AG08395 (cell line): ENCODE data around the gene CNR1.

Experiments
- DNase-seq: peaks from one replicate; pipeline ENCODE4 v3.0.0; 2012; ENCODE audit warnings: mixed read lengths, low spot score

The CNR1 gene

DNA sequence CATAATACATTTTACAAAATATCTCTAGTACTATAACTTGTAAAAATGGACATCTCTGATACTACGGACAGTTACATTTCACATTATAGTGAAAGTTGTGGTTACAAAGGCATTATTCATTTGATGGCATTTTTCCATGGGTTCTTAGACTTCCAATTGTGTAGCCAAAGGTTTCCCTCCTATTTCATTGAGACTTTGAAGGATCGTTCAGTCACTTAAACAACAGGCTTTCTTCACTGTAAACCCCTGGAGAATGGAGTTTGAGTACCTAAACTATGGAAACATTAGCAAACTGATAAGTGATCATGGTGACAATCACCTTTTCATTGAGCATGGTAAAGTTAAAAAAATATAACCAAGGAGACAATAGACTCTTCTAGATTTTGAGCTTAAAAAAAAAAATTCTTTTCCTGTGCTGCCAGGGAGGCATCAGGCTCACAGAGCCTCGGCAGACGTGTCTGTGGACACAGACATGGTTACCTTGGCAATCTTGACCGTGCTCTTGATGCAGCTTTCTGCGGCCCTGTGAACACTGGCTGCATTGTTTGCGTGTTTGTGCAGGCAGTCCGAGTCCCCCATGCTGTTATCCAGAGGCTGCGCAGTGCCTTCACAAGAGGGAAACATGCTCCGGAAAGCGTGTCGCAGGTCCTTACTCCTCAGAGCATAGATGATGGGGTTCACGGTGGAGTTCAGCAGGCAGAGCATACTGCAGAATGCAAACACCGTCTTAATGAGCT lies 22.6 kb downstream of the CNR1 start:
- DNase-seq: no peak

DNA sequence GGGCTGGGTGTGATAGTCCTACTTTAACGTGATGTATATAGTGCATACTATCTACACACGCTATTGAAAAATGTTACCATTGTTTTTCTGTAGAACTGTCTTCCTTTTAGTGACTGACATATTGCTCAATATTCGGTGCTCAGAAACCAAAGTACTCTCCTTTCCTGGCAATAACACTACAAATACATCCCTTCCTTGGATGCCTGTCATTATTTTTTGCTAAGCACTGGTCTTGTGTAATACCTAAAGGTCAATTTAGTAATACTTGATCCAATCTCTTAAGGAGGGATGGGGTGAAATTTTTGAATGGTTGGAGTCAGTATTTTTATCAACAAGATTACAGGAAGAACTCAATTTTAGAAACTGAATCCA lies 23.9 kb downstream of the CNR1 start:
- no peak for DNase-seq

DNA sequence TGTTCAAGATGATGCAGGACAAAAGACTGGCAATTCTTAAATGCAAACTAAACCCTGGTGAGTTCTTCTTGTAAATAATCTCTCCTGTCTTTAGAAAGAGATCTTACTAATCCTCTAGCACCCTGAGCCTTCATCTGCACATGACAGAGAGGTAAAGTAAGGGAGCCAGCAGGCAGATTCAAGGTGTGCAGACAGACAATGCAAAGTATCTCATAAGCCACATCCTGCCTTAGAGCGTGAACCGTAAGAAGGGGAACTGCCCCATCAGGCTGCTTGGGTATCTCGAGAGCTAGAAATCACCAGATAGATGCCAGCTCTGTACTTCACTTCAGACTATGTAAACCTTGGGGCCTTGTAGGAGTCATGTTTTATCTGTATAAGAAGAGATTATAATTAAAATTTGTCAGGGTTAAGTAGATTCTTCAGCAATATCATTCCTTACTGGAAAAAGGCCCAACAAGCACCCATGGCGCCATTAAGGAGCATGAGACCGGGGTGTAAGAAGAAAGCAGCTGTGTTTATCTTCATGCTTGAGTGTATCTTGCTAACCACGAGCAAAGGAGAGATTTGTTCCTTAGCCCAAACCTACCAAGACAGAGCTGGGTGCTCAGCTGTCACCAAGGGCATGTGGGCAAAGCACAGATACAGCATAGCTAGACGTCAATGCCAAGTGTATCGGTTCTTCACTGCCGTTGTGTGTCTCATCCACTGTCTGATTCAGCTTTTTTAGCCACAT lies 24.4 kb downstream of the CNR1 start:
- no peak for DNase-seq

DNA sequence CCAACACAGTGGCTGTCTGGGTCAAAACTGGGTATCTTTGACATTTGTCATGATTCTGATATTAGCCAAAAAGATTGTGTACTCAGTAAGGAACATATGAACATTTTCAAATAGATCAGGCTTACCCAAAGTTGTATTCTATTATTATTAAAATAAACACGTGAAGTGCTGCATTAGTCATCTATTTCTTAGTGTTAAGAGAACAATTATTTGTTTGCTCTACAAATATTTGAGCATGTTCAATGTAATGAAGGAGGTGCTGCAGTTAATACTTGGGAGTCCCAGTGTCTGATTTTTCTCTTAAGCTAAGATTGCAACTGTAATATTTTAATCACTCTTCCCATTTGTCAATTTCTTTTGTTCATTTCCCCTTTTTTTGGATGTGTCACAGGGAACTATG lies 28.2 kb downstream of the CNR1 start:
- DNase-seq: no peak

DNA sequence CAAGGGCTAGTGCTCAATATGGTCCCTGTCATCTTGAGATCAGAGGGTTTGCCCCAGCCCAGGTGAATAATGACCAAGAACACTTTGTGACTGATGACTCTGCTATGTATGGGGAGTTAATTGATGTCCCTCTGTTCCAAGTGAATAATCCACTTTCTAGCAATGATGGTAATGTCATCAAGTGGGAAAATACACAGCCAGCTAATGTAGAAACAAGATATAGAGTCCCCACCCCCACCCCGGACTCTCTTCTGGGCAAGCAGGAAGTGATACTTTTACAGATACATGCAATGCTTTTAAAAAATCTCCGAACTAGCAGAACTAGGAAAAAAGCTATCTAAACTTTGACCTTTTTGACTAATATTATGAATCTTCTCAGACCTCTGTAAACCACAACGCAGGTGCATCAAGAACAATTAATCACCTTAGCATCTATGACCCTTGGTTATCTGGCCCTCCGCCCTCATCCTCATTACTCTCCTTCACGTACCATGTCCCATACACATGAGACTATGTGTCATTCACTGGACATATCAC lies 30.5 kb downstream of the CNR1 start:
- DNase-seq: no peak

DNA sequence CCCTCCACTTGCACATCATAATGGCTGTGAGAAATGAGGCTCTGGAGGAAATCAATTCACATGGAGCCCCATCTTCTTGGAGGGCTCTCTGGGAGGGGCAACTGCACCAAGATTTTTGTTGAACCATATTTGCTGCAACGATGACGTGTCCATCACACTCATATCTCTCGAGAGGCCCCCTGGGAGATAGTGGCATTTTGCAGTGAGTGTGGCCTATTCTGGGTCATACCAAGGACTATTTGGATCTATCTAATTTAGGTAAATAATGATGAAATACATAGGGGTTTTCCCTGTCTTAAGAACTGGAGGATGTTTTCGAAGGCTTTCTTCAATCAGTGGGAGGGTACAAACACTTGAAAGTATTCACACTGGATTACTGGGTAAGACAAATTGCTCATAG lies 31.6 kb downstream of the CNR1 start:
- no peak for DNase-seq

DNA sequence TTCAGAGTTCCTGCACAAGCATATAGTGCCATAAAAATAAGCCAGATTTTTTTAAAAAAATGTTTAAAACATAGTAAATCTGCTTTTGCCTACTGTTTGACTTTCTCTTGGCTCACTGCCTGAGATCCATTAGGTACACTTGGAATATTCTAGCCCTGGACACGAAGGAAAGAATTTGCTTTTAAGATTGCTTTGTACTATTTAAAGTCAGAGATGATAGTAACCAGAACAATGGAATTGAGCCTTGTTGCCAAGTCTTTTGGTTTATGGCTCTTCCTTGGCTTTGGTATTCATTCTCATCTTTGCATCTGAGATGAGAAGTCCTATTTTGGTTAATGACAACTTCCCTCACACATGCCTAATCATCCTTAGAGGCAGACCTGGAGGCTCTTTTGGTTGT lies 32.4 kb downstream of the CNR1 start:
- DNase-seq: no peak

DNA sequence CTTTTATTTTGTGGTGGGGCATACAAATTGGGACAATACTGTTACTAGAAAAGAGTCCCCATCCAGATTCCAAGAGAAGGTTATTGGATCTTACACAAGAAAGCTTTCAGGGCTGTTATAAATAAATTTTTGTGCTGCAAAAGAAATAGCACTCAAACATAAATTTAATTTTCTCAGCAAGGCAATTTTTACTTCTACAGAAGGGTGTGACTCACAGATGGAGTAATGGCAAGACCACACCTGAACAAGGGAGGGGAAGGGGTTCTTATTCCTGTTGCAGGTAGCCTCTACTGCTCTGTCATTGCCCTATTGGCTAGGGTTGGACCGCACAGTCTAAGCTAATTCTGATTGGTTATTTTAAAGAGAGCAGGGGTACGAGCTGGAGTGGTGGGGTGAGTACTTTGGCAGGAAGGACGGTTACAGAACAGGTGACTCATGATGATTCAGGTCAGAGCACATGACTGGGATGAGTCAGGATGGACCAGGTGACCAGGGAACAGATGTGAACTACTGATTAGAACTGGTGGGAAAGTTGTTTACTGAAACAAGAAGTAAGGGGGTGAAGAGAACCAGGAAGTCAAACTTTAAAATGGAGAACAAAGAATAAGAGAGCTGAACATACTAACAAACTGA lies 41.1 kb downstream of the CNR1 start:
- DNase-seq: no peak

DNA sequence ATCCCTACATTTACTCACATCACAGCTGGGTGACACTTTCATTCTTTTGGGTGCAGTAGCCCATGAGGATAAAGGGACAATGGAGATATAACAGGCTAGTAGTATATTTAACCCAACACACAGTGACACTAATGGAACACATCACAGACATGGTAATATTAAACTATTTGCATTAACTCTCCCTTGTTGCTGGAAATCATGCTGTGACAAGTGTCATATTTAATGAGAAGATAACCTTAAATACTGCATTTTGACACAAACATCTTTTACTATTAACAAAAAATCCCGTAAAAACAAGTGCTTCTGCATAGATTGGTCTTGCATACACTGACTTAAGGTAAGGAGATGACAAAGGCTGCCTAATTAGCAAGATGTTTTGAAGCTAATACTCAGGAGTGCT lies 45.5 kb downstream of the CNR1 start:
- DNase-seq: no peak

DNA sequence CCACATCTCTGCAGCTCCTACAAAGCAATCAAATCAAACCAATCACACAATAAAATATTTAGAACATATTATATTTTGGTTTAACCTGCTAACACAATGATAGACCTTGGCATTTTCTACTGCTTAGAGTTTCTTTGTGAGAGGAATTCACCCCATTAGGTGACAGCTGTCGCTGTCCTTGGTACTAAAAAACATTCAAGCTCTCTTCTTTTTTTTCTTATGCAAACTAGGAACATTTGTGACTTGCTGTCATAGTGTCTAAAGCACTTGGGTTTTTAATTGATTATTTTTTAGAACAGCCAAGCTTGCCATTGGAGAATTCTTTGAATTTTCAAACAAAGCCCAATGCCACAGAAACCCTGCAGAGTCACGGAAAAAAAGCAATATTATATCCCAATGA lies 46.4 kb downstream of the CNR1 start:
- no peak for DNase-seq

DNA sequence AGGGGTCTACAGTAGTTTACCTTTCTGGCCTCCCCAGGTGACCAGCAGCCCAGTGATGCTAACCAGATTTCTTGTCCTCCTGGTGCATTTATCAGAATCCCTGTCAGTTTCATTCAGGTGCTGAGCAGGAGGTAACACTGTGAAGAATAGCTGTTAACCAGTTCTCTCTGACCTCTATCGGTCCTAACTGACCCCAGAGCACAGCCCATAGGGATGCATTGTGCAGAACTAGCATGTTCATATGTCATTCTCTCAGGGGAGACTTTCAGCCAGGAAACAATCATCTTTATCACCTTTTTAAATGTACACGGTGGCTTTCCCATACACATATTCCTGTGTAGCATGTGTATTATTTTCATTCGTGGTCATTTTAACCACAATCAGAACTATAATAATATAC lies 49.9 kb downstream of the CNR1 start:
- DNase-seq: no peak

DNA sequence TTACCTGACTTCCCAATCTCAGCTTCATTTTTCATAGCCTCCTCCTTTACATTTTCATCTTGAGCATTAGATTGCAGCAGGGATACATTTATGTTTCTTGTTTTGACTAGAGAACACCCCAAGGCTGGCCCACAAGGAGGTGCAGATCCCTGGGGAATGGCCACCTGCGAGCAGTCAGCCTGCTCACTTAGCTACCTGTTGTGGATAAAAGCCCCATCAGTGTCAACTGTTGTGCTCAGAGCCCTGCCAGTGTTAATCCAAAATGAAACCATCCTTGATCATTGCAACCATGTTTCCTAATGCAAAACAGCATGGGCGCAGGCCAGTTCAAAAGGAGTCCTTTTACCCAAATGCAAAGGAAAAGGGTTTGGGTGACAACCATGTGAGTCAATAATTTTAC lies 50.8 kb downstream of the CNR1 start:
- DNase-seq: no peak

DNA sequence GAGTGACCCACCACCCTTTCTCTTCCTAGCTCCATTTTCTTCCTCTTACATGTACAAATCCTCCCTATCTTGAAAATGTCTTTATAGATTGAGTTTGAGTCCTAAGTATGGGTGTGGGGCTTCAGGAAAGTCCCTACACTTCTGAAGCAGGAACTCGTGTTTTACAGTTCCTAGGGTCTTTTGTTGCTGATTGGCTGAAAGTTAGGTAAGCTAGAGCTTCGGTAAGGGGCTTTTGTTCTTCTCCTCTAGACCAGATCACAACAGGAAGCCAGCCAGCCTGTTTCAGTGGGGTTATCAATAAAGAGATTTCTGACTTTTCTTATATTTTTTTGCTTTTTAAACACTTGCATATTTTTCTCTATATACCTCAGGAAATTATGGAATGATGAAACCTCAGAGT lies 51.3 kb downstream of the CNR1 start:
- no peak for DNase-seq

DNA sequence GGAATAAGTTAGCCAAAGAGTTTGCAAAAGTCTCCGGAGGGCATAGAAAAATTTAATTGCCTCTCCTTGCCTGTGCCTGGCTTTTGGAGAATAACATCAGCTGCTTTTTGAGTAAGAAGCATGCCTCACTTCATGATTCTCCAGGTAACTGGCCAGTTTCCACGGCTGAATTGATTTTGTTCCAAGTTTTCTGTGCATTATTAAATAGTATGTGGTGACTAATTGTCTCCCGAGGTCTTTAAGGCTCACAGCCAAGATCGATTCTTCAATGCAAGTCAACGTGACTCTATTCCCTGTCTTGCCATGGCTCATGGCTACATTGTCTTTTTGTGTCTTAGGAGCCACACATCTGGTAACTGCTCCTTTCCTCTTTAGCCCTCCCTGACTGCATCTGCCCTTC lies 54.2 kb downstream of the CNR1 start:
- no peak for DNase-seq

DNA sequence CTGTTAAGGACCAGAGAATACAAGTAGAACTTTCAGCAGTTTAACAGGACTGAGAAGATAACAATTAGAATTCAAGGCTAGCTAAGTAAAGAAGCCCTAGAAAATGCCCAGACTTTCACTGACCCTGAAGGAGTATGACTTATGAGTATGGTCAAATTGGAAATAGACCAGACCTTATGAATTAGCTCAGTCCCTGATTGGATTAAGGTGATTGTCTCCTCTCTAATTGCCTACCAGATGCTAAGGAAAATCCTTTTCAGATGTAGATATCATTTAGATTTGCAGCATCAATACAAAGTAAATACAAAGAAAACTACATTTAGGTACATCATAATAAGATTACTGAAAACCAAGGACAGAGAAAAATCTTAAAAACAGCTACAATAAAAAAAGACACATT lies 58.9 kb downstream of the CNR1 start:
- DNase-seq: no peak

DNA sequence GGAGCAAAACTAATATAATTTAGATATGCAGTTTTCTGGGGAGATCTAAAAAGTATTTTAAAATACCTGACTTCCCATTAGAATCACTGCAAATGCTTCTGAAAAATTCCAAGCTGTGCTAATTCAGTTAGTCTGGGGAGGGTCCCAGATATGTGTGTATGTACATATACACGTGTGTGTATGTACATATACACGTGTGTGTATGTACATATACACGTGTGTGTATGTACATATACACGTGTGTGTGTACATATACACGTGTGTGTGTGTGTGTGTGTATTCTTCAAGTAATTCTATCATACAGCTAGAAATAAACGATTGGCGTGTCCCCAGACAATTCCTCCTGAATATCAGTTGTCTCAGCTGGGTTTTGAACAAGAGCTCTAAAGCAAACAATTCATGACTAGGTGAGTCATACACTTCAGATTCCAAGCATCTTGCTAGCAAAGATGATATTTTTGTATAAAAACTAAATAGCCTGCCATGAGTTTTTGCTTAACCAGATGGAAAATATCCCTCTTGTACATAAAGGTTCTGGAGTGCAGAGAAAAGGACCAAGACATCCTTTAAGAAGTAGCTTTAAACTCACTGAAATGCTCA lies 60.3 kb downstream of the CNR1 start:
- no peak for DNase-seq
